ENCODE data around the gene DCTN2. TPM values are rescaled to one million over a fixed set of nuclear protein-coding genes. Genes with fewer than 3 reads are reported as not detected.

DCTN2 gene
- total RNA-seq, 1 donor from 2014 or later = 104 TPM

GRCh38 chr12:57553343-57554202 is 6.6 kb upstream of the DCTN2 start:
- intact Hi-C loops (cut with DNase I) = loop anchor here (2.0 kb wide), 1 partner anchor 67 kb away; no protein-coding TSS in a partner anchor
- ATAC-seq (no peak), DNase-seq (ENCODE audit: low spot score) (no peak)

- no peak for DNase-seq (ENCODE audit: low spot score)
- no peak for ATAC-seq
- intact Hi-C loops (cut with DNase I) = loop anchor here (2.0 kb wide), 1 partner anchor 66 kb away; no protein-coding TSS in a partner anchor
Measured at GRCh38 chr12:57552835-57553313, 5.9 kb upstream of the DCTN2 start.

GRCh38 chr12:57552306-57552651 is 5.3 kb upstream of the DCTN2 start:
- intact Hi-C loops (cut with DNase I) = loop anchor here (2.0 kb wide), 1 partner anchor 65 kb away; no protein-coding TSS in a partner anchor
- no peak for DNase-seq (ENCODE audit: low spot score)
- no peak for ATAC-seq

- DNase-seq (ENCODE audit: low spot score) = no peak
- intact Hi-C loops (cut with DNase I) = loop anchor here (2.0 kb wide), 1 partner anchor 65 kb away; no protein-coding TSS in a partner anchor
- ATAC-seq = no peak
Measured at GRCh38 chr12:57551637-57552305, 4.8 kb upstream of the DCTN2 start.

GRCh38 chr12:57550641-57551549 is 3.9 kb upstream of the DCTN2 start:
- no peak for ATAC-seq
- no peak for DNase-seq (ENCODE audit: low spot score)
- intact Hi-C loops (cut with DNase I) = no loop called here

GRCh38 chr12:57549909-57550640 is 3.1 kb upstream of the DCTN2 start, which contains the start of gene KIF5A:
Gene KIF5A (plus strand): TSS chr12:57550044. CDS start chr12:57550272, 228 bp downstream.
- ATAC-seq (no peak), DNase-seq (ENCODE audit: low spot score) (no peak)
- intact Hi-C loops (cut with DNase I) = no loop called here

GRCh38 chr12:57549203-57549908 is 2.4 kb upstream of the DCTN2 start:
- intact Hi-C loops (cut with DNase I) = no loop called here
- ATAC-seq (no peak), DNase-seq (ENCODE audit: low spot score) (no peak)

- intact Hi-C loops (cut with DNase I) = no loop called here
- ATAC-seq = no peak
Measured at GRCh38 chr12:57548488-57548887, 1.5 kb upstream of the DCTN2 start.

GRCh38 chr12:57548013-57548315 is 972 bp upstream of the DCTN2 start:
- no peak for ATAC-seq
- intact Hi-C loops (cut with DNase I) = no loop called here
- no peak for DNase-seq (ENCODE audit: low spot score)

More at GRCh38 chr12:57548488-57548887, 1.5 kb upstream of the DCTN2 start:
- DNase-seq (ENCODE audit: low spot score) = no peak

- intact Hi-C loops (cut with DNase I) = no loop called here
- ATAC-seq (no peak), DNase-seq (ENCODE audit: low spot score) (no peak)
Measured at GRCh38 chr12:57547288-57548012, 458 bp upstream of the DCTN2 start.

- DNase-seq (ENCODE audit: low spot score) = no peak
- ATAC-seq = no peak
- intact Hi-C loops (cut with DNase I) = no loop called here
Measured at GRCh38 chr12:57545809-57546437, 1.1 kb downstream of the DCTN2 start.

GRCh38 chr12:57543581-57543980 is 3.4 kb downstream of the DCTN2 start:
- DNase-seq (ENCODE audit: low spot score) = no peak
- no peak for ATAC-seq
- intact Hi-C loops (cut with DNase I) = no loop called here

GRCh38 chr12:57541717-57542116 is 5.3 kb downstream of the DCTN2 start:
- intact Hi-C loops (cut with DNase I) = no loop called here
- ATAC-seq (no peak), DNase-seq (ENCODE audit: low spot score) (no peak)

GRCh38 chr12:57541001-57541400 is 6.0 kb downstream of the DCTN2 start:
- ATAC-seq (no peak), DNase-seq (ENCODE audit: low spot score) (no peak)
- intact Hi-C loops (cut with DNase I) = no loop called here

- ATAC-seq (no peak), DNase-seq (ENCODE audit: low spot score) (no peak)
- intact Hi-C loops (cut with DNase I) = no loop called here
Measured at GRCh38 chr12:57539134-57539768, 7.7 kb downstream of the DCTN2 start.

- ATAC-seq (no peak), DNase-seq (ENCODE audit: low spot score) (no peak)
- intact Hi-C loops (cut with DNase I) = no loop called here
Measured at GRCh38 chr12:57536597-57536942, 10.4 kb downstream of the DCTN2 start.
